PC-3 (cell line): ENCODE measurements around the gene EDC4. TPM values are rescaled to one million over a fixed set of nuclear protein-coding genes. Genes with fewer than 3 reads are reported as not detected.

ENCODE experiments used
- ATAC-seq: fragments of 200-7000 bp; cut with Tn5 transposase; 2 replicates; pipeline ENCODE4 v1.9.1; 2020; ENCODE audit warnings: mild to moderate bottlenecking, moderate library complexity
- BruUV-seq: library from RNA; stranded (reverse); fragments of 400-500 nt; replicated peaks from 2 replicates; lab custom pipeline; 2021; lab: Mats Ljungman, UMichigan
- CTCF ChIA-PET: fragments of 300-600 bp; sonication (Branson Sonifier 250); formaldehyde crosslinking; loops from one replicate; lab custom pipeline; 2022; ENCODE audit warnings: antibody characterized with exemption; lab: Charles Lee
- POLR2A ChIA-PET: fragments of 300-600 bp; sonication (Branson Sonifier 250); formaldehyde crosslinking; loops from one replicate; lab custom pipeline; 2022; ENCODE audit warnings: antibody characterized with exemption; ENCODE audit not compliant: unreplicated experiment; lab: Charles Lee
- DNase-seq: peaks from one replicate; pipeline ENCODE4 v3.0.0-alpha.2; 2015
- H2AFZ ChIP-seq: fragments of 300-600 bp; sonication (generic); 2 replicates; pipeline ENCODE4 v1.6.0; 2016; ENCODE audit warnings: antibody characterized with exemption, low read length
- H3F3A ChIP-seq: fragments of 300-600 bp; sonication (generic); one replicate; pipeline ENCODE4 v1.6.0; 2017; ENCODE audit warnings: antibody characterized with exemption, low read length, control low read depth, mild to moderate bottlenecking; ENCODE audit not compliant: unreplicated experiment
- H3K27ac ChIP-seq: fragments of 300-600 bp; sonication (generic); 2 replicates; pipeline ENCODE4 v1.5.1; 2016; ENCODE audit warnings: mild to moderate bottlenecking, low read length
- H3K27me3 ChIP-seq: fragments of 300-600 bp; sonication (generic); 2 replicates; pipeline ENCODE4 v1.6.1; 2016; ENCODE audit warnings: low read length, mixed read lengths
- H3K36me3 ChIP-seq: fragments of 300-600 bp; sonication (generic); 2 replicates; pipeline ENCODE4 v1.6.1; 2016; ENCODE audit warnings: low read depth, mixed run types, low read length, mixed read lengths
- H3K4me1 ChIP-seq: fragments of 300-600 bp; sonication (generic); 2 replicates; pipeline ENCODE4 v1.5.1; 2016; ENCODE audit warnings: low read length; ENCODE audit not compliant: insufficient read depth
- H3K4me2 ChIP-seq: fragments of 300-600 bp; sonication (generic); 2 replicates; pipeline ENCODE4 v1.6.0; 2016; ENCODE audit warnings: low read length
- H3K4me3 ChIP-seq: fragments of 300-600 bp; sonication (generic); 2 replicates; pipeline ENCODE4 v1.5.1; 2016; ENCODE audit warnings: mild to moderate bottlenecking, low read length, mixed read lengths
- H3K79me2 ChIP-seq: fragments of 300-600 bp; sonication (generic); 2 replicates; pipeline ENCODE4 v1.6.1; 2017; ENCODE audit warnings: low read length, mixed read lengths
- H3K9ac ChIP-seq: fragments of 300-600 bp; sonication (generic); 2 replicates; pipeline ENCODE4 v1.6.0; 2016; ENCODE audit warnings: mild to moderate bottlenecking, low read length
- H3K9me2 ChIP-seq: fragments of 300-600 bp; sonication (generic); replicated peaks from 2 replicates; pipeline ENCODE4 v1.6.1; 2016; ENCODE audit warnings: mixed run types, low read length, mixed read lengths
- H3K9me3 ChIP-seq: fragments of 300-600 bp; sonication (generic); 2 replicates; pipeline ENCODE4 v1.6.1; 2016; ENCODE audit warnings: low read length, mixed read lengths
- H4K20me1 ChIP-seq: fragments of 300-600 bp; sonication (generic); 2 replicates; pipeline ENCODE4 v1.6.1; 2016; ENCODE audit warnings: low read length, mixed read lengths
- EZH2 ChIP-seq: fragments of 300-600 bp; sonication (generic); IDR thresholded peaks from one replicate; pipeline ENCODE4 v1.6.1; 2017; ENCODE audit warnings: antibody characterized with exemption, mild to moderate bottlenecking, low read length; ENCODE audit not compliant: unreplicated experiment
- EZH2phosphoT487 ChIP-seq: fragments of 300-600 bp; sonication (generic); IDR thresholded peaks from 2 replicates; pipeline ENCODE4 v1.6.1; 2018; ENCODE audit warnings: mild to moderate bottlenecking, antibody characterized with exemption, low read length, borderline replicate concordance
- intact Hi-C: fragments of 100-400 bp; cut with micrococcal nuclease; formaldehyde crosslinking; loops from 2 replicates; pipeline ENCODE4 v1.9.0; 2023
- total RNA-seq: library from RNA; depleted of rRNA; stranded (reverse); fragments of >200 nt; gene quantifications from 2 replicates; pipeline ENCODE4 v1.2.3, GENCODE V29; 2014
- TF ChIP-seq, protein P1 (sequence below): fragments of 300-600 bp; sonication (generic); conservative IDR thresholded peaks from 2 replicates; pipeline ENCODE4 v1.5.1; 2017; ENCODE audit warnings: antibody characterized with exemption, low read depth, mild to moderate bottlenecking, low read length

The EDC4 gene
- total RNA-seq, 1 experiment from 2014 or later = 58.9 TPM

DNA sequence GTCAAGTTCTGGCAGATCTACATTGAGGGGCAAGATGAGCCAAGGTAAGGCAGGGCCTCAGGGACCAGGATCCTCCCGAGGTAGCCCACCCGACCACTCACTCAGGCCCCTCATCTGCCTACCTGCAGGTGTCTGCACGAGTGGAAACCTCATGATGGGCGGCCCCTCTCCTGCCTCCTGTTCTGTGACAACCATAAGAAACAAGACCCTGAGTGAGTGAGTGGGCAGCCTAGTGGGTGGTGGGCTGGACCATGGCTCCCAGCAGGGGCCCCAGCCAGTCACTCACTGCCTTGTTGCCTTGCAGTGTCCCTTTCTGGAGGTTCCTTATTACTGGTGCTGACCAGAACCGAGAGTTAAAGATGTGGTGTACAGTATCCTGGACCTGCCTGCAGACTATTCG, 5.4 kb downstream of the EDC4 start:
- Histone ChIP-seq H3K27ac (no peak overlapping the region), H3K9ac (no peak overlapping the region), H3K4me2 (no peak overlapping the region), H3K79me2 (peaks cover 39% of the 10 kb centered on the region), H3K4me1 (peaks cover 10% of the 10 kb centered on the region; the same call in 1 of the 2 replicates), H3K36me3 (peaks cover 14% of the 10 kb centered on the region), H3K9me3 (no peaks in the 10 kb centered on the region), H3K9me2 (no peaks in the 10 kb centered on the region), H2AFZ (no peak overlapping the region), H3K27me3 (no peaks in the 10 kb centered on the region), H3K4me3 (no peak overlapping the region), H4K20me1 (peaks cover 16% of the 10 kb centered on the region), H3F3A (no peaks in the 10 kb centered on the region)
- intact Hi-C loops = no loop called here
- ATAC-seq = no peak
- no peak for DNase-seq
- CTCF ChIA-PET = interaction anchor here (0.5 kb wide), 1 partner anchor 33 kb away, joined by 6 read pairs; no protein-coding TSS in a partner anchor
- TF ChIP-seq, protein P1, sequence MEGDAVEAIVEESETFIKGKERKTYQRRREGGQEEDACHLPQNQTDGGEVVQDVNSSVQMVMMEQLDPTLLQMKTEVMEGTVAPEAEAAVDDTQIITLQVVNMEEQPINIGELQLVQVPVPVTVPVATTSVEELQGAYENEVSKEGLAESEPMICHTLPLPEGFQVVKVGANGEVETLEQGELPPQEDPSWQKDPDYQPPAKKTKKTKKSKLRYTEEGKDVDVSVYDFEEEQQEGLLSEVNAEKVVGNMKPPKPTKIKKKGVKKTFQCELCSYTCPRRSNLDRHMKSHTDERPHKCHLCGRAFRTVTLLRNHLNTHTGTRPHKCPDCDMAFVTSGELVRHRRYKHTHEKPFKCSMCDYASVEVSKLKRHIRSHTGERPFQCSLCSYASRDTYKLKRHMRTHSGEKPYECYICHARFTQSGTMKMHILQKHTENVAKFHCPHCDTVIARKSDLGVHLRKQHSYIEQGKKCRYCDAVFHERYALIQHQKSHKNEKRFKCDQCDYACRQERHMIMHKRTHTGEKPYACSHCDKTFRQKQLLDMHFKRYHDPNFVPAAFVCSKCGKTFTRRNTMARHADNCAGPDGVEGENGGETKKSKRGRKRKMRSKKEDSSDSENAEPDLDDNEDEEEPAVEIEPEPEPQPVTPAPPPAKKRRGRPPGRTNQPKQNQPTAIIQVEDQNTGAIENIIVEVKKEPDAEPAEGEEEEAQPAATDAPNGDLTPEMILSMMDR = no peak
- TF ChIP-seq EZH2phosphoT487 (no peak), EZH2 (no peak)
- POLR2A ChIA-PET = no interaction called here
- no TSS peak for BruUV-seq

GRCh38 chr16:67878846-67879245, 6.0 kb downstream of the EDC4 start:
- peaks cover 10% of the 10 kb centered on the region; the same call in 1 of the 2 replicates for H3K4me1 ChIP-seq
- no peak overlapping the region for H3K9ac ChIP-seq
- peaks cover 13% of the 10 kb centered on the region for H4K20me1 ChIP-seq
- TF ChIP-seq EZH2phosphoT487 = no peak
- TF ChIP-seq EZH2 = no peak
- TF ChIP-seq, protein P1 = no peak
- no peak overlapping the region for H3K4me2 ChIP-seq
- ATAC-seq = no peak
- no TSS peak for BruUV-seq
- intact Hi-C loops = no loop called here
- H3F3A ChIP-seq = no peaks in the 10 kb centered on the region
- no peaks in the 10 kb centered on the region for H3K27me3 ChIP-seq
- H3K4me3 ChIP-seq = no peak overlapping the region
- H3K79me2 ChIP-seq = peaks cover 33% of the 10 kb centered on the region
- no peak overlapping the region for H3K27ac ChIP-seq
- no peak overlapping the region for H2AFZ ChIP-seq
- no peaks in the 10 kb centered on the region for H3K9me3 ChIP-seq
- no peak for DNase-seq
- H3K36me3 ChIP-seq = peaks cover 14% of the 10 kb centered on the region
- ChIA-PET POLR2A (no interaction called here), CTCF (interaction anchor here (0.5 kb wide), 1 partner anchor 34 kb away, joined by 6 read pairs; no protein-coding TSS in a partner anchor)
- no peaks in the 10 kb centered on the region for H3K9me2 ChIP-seq

GRCh38 chr16:67879462-67879861, 6.6 kb downstream of the EDC4 start:
- H3K36me3 ChIP-seq = peaks cover 18% of the 10 kb centered on the region
- H3K9ac ChIP-seq = no peak overlapping the region
- peaks cover 4% of the 10 kb centered on the region; the same call in 1 of the 2 replicates for H3K4me1 ChIP-seq
- ChIA-PET POLR2A (no interaction called here), CTCF (no interaction called here)
- DNase-seq (no peak), ATAC-seq (no peak)
- no peaks in the 10 kb centered on the region for H3K9me3 ChIP-seq
- H3K27me3 ChIP-seq = no peaks in the 10 kb centered on the region
- H3K4me2 ChIP-seq = no peak overlapping the region
- TF ChIP-seq EZH2 = no peak
- TF ChIP-seq, protein P1 = no peak
- no peak for TF ChIP-seq EZH2phosphoT487
- H2AFZ ChIP-seq = no peak overlapping the region
- no peak overlapping the region for H3K4me3 ChIP-seq
- H3F3A ChIP-seq = no peaks in the 10 kb centered on the region
- H3K79me2 ChIP-seq = peaks cover 26% of the 10 kb centered on the region
- intact Hi-C loops = no loop called here
- no TSS peak for BruUV-seq
- H4K20me1 ChIP-seq = 0 out of 2 replicates have a peak, but pooled peaks cover 7% of the 10 kb centered on the region
- H3K27ac ChIP-seq = no peak overlapping the region
- H3K9me2 ChIP-seq = no peaks in the 10 kb centered on the region
